ENCODE data around the gene CDK5.

Gene CDK5

GRCh38 chr7:151057506-151057988 is at the start of gene CDK5:
Gene CDK5 (minus strand): TSS chr7:151057897. CDS start chr7:151057848, 49 bp downstream.
- DNase-seq (ENCODE audit: extremely low read depth in 1 of 2, low read depth in 1 of 2), result no peak

GRCh38 chr7:151104411-151105235 is 46.9 kb upstream of the CDK5 start:
- no peak for DNase-seq (ENCODE audit: extremely low read depth in 1 of 2, low read depth in 1 of 2)

- DNase-seq (ENCODE audit: extremely low read depth in 1 of 2, low read depth in 1 of 2), result no peak
These were observed 46.3 kb upstream of the CDK5 start for GRCh38 chr7:151103973-151104372.

DNA sequence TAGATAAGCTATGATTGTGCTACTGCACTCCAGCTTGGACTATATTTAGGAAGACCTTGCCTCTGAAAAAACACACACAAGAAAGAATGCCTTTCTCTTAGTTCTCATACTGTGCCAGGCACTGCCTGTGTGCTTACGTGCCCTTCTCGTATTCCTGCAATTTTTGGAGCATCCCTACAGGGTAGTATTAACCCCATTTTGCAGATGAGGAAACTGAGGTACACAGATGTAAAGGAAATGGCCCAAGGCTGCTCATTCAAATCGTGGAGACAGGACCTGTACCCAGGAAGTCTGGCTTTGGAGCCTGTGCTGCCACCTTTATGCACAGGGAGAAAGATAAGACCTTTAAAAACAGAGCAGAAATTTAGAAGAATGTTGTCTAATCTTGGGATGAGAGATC is 45.3 kb upstream of the CDK5 start:
- no peak for DNase-seq (ENCODE audit: extremely low read depth in 1 of 2, low read depth in 1 of 2)

GRCh38 chr7:151101621-151102396 is 44.1 kb upstream of the CDK5 start:
- no peak for DNase-seq (ENCODE audit: extremely low read depth in 1 of 2, low read depth in 1 of 2)

- DNase-seq (ENCODE audit: extremely low read depth in 1 of 2, low read depth in 1 of 2), result no peak
These were observed 43.2 kb upstream of the CDK5 start for GRCh38 chr7:151100921-151101320.

- DNase-seq (ENCODE audit: extremely low read depth in 1 of 2, low read depth in 1 of 2), result no peak
These were observed 42.0 kb upstream of the CDK5 start for GRCh38 chr7:151099486-151100211.

DNA sequence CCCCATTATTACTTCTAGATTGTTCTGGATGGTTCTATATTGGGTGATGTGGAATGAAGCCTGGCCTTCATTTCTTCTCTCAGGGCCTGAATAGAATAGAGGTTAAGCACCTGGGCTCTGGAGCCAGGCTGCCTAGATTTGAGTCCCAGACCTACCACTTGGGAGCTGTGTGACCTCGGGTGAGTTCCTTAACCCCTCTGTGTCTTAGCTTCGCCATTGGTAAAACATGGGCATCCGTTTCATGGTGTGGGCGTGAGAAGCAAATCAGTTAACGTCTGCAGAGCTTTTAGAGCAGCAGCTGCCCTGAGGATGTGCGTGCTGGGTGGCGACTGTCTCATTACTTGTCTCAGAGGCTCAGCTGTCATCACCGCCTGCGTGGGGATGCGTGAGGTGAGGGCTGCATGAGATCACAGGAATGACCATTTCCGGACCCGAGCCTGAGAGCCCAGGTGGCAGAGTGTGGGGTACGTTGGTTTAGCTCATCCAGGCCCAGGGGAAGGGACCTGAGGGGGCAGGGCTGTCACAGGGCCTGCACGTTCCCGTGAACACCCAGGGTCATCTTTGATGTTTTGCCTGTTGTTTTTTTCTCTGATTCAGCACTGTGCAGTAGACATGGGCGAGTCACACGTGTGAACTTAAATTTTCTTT is 38.3 kb upstream of the CDK5 start:
- DNase-seq (ENCODE audit: extremely low read depth in 1 of 2, low read depth in 1 of 2), result no peak

- DNase-seq (ENCODE audit: extremely low read depth in 1 of 2, low read depth in 1 of 2), result no peak
These were observed 37.6 kb upstream of the CDK5 start for GRCh38 chr7:151095123-151095797.

- DNase-seq (ENCODE audit: extremely low read depth in 1 of 2, low read depth in 1 of 2), result no peak
These were observed 37.0 kb upstream of the CDK5 start for GRCh38 chr7:151094675-151095074.

- no peak for DNase-seq (ENCODE audit: extremely low read depth in 1 of 2, low read depth in 1 of 2)
These were observed 36.1 kb upstream of the CDK5 start for GRCh38 chr7:151093748-151094147.

DNA sequence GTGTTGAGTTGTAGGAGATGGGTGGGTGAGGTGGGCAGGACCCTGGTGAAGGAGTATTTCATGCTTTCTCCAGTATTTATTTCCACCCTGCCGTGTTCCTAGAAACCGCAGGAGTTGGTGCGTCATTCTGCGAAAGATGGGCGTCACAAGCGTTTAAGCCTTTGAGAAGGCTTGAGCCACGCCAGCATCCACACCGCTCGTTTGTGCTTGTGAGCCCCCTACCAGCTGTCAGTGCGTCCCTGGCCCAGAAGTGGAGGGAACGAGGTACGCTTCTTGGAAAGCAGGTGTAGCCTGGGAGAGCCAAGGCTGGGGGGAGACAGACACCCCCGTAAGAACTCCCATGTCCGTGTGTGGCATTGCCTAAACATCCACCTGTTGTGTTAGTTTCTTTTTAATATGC is 34.3 kb upstream of the CDK5 start:
- DNase-seq (ENCODE audit: extremely low read depth in 1 of 2, low read depth in 1 of 2), result no peak

DNA sequence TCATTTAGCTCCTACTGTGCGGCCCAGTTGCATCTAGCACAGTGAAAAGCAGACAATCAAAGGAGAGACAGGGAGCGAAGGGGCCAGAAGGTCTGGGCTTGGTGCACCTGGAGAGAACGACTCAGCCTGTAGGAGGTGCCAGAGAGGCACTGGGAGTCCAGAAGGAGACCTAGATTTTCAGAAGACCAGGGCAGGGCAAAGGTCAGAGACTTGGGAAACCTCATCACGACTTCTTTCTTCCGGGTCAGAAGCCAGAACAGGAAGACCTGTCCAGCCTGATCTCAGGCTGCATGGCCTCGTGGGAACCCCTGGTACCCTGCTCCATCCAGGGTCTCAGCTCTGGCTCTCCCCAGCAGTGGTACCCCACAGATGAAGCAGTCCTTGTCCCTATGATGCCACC is 33.7 kb upstream of the CDK5 start:
- no peak for DNase-seq (ENCODE audit: extremely low read depth in 1 of 2, low read depth in 1 of 2)

GRCh38 chr7:151091003-151091402 is 33.3 kb upstream of the CDK5 start:
- no peak for DNase-seq (ENCODE audit: extremely low read depth in 1 of 2, low read depth in 1 of 2)

DNA sequence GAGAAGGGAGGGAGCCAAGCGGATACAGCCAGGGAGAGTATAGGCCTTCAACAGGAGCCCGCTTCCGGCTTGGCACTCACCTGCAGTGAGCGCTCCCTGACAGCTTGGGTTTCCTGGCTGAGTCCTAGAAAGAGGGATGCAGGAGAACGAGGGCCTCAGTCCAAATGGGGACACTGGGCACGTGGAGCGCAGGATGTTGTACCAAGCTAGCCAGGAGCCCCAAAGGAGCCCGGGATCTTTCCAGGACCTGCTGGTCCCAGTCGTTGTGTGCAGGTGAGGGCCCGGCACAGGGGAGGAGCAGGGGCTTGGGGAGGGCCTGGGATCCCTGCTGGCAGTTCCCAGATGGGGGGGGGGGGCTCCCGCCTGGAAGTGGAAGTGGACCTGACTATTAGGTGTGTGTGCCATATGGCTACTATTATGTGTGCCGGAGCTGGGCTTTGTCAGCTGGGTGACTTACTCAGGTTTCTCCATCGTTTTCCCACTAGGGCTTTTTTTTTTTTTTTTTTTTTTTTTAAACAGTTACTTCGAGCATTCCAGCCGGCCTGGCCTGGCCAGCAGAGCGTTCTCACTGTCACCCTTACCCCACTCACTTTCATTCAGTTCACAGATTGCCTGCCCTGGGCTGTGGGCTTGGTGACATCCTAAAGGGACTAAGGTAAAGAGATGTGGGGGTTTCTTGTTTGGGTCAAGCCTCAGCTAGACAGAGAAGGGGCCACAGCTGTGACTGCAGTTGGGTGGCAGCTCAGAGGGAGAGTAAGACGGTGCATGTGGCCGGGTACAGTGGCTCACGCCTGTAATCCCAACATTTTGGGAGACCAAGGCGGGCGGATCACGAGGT is 32.4 kb upstream of the CDK5 start:
- DNase-seq (ENCODE audit: extremely low read depth in 1 of 2, low read depth in 1 of 2), result no peak

- no peak for DNase-seq (ENCODE audit: extremely low read depth in 1 of 2, low read depth in 1 of 2)
These were observed 31.4 kb upstream of the CDK5 start for GRCh38 chr7:151088856-151089699.

DNA sequence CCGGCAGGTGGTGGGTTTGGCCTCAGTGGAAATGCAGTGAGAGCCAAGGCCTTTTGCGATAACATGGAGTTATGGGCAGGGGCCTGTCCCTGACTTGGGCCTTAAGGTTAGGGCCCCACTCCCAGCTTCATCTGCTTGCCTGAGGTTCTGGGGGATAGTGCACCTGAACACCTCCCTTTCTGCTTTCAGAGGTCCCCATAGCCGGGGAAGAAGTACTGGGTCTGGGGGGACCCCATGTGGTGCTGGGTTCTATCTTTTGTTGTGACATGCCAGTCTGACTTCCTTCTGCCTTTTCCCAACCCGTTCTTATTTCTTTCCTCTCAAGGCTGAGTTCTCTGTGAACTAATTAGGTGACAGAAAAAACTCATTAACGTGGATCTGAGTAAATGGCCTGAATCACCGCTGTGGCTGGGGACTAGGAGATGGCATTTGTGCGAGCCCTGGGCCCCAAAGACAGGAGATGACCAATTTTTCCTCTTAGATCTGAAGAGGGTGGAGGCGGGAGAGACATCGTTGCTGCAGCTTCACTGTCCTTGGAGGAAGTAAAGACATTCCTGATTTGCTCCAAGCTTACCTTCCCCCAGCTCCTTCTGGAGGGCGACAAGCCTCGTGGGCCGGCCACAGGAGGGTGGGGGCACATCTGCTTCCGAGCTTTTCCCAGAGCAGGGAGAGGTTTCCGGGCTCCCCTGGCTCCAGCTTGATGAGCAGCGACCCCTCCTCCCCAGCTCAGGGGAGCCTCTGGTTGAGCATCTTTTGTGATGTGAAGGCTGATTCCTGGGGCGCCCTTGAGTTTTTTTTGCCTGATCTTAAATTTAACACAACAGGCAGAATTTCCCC is 30.5 kb upstream of the CDK5 start:
- no peak for DNase-seq (ENCODE audit: extremely low read depth in 1 of 2, low read depth in 1 of 2)

Measured in activated CD8-positive, alpha-beta memory T cell treated with anti-CD3 and anti-CD28 coated beads for 1 hour (primary cell).